ENCODE results near the gene MBLAC1. TPM values are rescaled to one million over a fixed set of nuclear protein-coding genes. Genes with fewer than 3 reads are reported as not detected.
A peak's percentile ranks its signal among the peaks of the same experiment; 100 is the strongest.

The MBLAC1 gene
- total and polyA plus RNA-seq, 9 of the 15 experiments (the other 6 are each of a cell fraction or from before 2014, with no cell fraction given): 0.03 to 3.1 (median 0.52) TPM

DNA sequence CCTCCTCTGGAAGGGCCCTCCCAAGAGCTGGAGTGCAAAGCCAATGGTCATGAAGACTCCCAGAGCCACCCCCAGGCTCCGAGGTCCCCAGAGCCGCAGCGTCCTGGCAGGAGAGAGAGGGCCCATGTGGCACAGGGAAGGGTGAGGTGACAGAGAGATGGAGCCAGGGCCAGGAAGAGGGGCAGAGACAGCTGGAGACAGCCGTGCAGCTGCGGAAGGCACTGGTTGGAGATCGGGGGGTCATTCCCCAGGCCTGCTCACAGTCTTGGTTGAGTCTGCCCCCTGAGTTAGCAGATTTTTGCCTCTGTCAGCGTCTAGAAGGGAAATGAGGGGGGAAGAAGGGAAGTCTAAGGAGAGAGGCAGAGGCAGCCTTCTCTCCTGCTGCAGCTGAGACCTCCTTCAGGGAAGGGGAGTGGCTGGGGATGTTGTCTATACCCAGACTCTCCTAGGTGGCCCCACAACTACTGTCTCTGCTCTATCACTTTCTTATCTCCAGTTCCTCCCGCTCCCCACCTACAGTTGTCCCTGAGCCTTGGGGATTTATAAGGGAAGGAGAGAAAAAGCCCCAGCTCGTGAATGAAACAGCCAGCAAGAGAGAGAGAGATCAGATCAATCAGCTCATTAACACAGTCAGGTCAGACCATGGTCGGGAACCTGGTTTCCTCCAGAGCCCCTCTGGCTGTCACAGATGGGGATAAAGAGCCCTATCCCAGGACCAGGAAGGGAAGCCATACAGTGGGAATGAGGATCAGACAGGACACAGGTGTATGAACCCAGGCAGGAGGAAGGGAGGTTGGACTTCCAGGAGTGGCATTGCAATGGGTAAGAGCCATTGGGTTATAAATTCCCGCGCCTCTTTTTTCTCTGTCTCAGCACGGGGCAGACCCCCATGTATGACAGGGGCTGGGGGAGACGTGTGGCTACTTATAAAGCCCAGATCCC is 40.5 kb downstream of the MBLAC1 start (continued):
- TF ChIP-seq, protein P1, sequence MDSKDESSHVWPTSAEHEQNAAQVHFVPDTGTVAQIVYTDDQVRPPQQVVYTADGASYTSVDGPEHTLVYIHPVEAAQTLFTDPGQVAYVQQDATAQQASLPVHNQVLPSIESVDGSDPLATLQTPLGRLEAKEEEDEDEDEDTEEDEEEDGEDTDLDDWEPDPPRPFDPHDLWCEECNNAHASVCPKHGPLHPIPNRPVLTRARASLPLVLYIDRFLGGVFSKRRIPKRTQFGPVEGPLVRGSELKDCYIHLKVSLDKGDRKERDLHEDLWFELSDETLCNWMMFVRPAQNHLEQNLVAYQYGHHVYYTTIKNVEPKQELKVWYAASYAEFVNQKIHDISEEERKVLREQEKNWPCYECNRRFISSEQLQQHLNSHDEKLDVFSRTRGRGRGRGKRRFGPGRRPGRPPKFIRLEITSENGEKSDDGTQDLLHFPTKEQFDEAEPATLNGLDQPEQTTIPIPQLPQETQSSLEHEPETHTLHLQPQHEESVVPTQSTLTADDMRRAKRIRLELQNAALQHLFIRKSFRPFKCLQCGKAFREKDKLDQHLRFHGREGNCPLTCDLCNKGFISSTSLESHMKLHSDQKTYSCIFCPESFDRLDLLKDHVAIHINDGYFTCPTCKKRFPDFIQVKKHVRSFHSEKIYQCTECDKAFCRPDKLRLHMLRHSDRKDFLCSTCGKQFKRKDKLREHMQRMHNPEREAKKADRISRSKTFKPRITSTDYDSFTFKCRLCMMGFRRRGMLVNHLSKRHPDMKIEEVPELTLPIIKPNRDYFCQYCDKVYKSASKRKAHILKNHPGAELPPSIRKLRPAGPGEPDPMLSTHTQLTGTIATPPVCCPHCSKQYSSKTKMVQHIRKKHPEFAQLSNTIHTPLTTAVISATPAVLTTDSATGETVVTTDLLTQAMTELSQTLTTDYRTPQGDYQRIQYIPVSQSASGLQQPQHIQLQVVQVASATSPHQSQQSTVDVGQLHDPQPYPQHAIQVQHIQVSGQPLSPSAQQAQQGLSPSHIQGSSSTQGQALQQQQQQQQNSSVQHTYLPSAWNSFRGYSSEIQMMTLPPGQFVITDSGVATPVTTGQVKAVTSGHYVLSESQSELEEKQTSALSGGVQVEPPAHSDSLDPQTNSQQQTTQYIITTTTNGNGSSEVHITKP (IDR thresholded peaks at IDR 0.05; ENCODE audit: partially characterized antibody): peak; percentile 23
- TF ChIP-seq ARID3A (IDR thresholded peaks at IDR 0.05; ENCODE audit: borderline replicate concordance, low read depth, low read length) (0 out of 2 replicates have a peak, but pooled peaks have one; percentile 3), ZBED1 (IDR thresholded peaks at IDR 0.05) (no peak), C11orf30 (IDR thresholded peaks at IDR 0.05; ENCODE audit: low read depth) (peak; percentile 66; the same call in 1 of the 2 replicates), HDAC6 (IDR thresholded peaks at IDR 0.05; ENCODE audit: low read depth, low read length) (no peak), ZBTB1 (CRISPR knock-in tag; IDR thresholded peaks at IDR 0.05; ENCODE audit: borderline replicate concordance, low read depth) (0 out of 2 replicates have a peak, but pooled peaks have one; percentile 7), LCOR (CRISPR knock-in tag; IDR thresholded peaks at IDR 0.05) (peak; percentile 53; the same call in 1 of the 2 replicates), BHLHE40 (IDR thresholded peaks at IDR 0.05; ENCODE audit: low read length) (no peak), RBM39 (optimal IDR thresholded peaks at IDR 0.05; ENCODE audit: low read depth, low read length) (peak; percentile 4), MED1 (CRISPR knock-in tag; IDR thresholded peaks at IDR 0.05; ENCODE audit: borderline replicate concordance) (no peak), ZBTB11 (CRISPR knock-in tag; IDR thresholded peaks at IDR 0.05) (no peak), NELFE (IDR thresholded peaks at IDR 0.05; ENCODE audit: insufficient read depth, insufficient read length) (no peak)
